Pons (tissue), 1 donor: ENCODE measurements around the gene POLR3GL.
"Not testable (repeated sequence)": the region's sequence is repeated elsewhere in the genome, so short reads cannot be mapped to it uniquely, and the experiment has no call there.

ENCODE experiments used
- DNase-seq: peaks from one replicate; pipeline ENCODE4 v3.0.0-alpha.2; 2016; ENCODE audit warnings: low spot score

Gene POLR3GL, protein sequence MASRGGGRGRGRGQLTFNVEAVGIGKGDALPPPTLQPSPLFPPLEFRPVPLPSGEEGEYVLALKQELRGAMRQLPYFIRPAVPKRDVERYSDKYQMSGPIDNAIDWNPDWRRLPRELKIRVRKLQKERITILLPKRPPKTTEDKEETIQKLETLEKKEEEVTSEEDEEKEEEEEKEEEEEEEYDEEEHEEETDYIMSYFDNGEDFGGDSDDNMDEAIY

GRCh38 chr1:145964328-145965118, at the start of gene POLR3GL, which contains the start of gene ANKRD34A:
Gene POLR3GL, plus strand, starts transcription at chr1:145964690. Its CDS starts 10,176 bp downstream, at chr1:145974866.
Gene ANKRD34A, minus strand, starts transcription at chr1:145964575. Its CDS starts 2,816 bp downstream, at chr1:145961759.
- peak; percentile 99 for DNase-seq

DNA sequence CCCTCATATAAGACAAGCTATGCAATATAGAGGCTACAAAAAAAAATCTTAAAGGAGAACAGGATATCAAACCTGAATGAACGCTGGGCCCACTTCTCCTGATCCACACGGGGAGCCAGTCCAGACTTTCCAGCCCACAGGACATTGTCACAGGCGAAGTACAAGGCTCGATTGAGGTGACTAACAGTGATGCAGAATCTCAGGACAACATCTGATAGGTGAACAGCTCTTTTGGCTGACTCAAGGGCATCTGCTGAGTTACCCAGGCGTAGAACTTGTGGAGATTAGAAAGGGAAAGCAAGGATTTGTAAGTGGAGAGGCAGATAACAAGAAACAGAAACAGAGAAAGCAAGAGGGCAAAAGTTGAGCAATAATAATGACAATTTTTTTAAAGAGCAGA, 47.7 kb upstream of the POLR3GL start:
- no peak for DNase-seq

- DNase-seq, result no peak
Observed at GRCh38 chr1:145917595-145917994, 46.9 kb upstream of the POLR3GL start.

GRCh38 chr1:145918144-145918991, 46.1 kb upstream of the POLR3GL start, which contains the start of gene PEX11B:
Gene PEX11B, minus strand, starts transcription at chr1:145918717. Its CDS starts 29 bp downstream, at chr1:145918688.
- peak; percentile 91 for DNase-seq

- peak; percentile 38 for DNase-seq
Observed at GRCh38 chr1:145918992-145919939, 45.2 kb upstream of the POLR3GL start.

DNA sequence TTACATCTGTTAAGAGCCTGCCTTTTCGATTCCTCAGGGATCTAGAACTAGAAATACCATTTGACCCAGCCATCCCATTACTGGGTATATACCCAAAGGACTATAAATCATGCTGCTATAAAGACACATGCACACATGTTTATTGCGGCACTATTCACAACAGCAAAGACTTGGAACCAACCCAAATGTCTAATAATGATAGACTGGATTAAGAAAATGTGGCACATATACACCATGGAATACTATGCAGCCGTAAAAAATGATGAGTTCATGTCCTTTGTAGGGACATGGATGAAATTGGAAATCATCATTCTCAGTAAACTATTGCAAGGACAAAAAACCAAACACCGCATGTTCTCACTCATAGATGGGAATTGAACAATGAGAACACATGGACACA, 44.2 kb upstream of the POLR3GL start:
- DNase-seq, result not testable (repeated sequence)

DNA sequence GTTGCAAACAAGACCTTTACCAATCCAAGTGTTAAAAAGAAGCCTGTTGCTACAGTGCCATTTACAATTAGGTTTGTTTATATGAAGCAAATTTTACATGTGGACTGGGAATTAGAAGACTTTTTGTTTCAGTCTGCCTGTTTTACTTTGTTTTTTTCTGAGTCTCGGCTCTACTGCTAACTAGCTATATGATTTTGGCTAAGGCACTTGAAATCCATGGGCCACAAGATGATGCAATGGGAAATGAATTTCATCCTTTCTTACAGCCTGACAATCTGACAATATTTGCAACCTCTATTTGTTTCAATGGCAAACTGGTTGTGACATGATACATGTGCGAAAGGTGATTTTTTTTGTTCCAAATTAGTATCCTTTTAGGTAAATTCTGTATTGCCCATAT, 42.2 kb upstream of the POLR3GL start:
- DNase-seq, result no peak

DNA sequence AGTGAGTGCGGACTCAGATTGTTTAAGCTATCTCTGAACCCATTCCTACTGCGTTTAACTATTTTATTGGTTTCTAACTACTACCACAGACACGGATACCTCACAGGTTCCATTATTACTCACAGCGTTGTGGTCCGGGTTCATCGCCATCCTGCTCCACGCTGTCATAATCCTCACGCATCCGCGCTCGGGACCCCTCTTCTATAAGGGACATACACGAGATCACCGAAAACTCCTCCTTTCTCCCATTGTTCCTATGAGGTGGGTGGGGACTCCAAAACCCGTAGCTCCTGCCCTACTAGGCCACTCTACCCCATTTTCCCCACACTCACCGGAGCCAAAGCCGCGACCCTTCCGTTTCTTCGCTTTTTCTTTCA, 37.8 kb upstream of the POLR3GL start:
- DNase-seq, result no peak

DNA sequence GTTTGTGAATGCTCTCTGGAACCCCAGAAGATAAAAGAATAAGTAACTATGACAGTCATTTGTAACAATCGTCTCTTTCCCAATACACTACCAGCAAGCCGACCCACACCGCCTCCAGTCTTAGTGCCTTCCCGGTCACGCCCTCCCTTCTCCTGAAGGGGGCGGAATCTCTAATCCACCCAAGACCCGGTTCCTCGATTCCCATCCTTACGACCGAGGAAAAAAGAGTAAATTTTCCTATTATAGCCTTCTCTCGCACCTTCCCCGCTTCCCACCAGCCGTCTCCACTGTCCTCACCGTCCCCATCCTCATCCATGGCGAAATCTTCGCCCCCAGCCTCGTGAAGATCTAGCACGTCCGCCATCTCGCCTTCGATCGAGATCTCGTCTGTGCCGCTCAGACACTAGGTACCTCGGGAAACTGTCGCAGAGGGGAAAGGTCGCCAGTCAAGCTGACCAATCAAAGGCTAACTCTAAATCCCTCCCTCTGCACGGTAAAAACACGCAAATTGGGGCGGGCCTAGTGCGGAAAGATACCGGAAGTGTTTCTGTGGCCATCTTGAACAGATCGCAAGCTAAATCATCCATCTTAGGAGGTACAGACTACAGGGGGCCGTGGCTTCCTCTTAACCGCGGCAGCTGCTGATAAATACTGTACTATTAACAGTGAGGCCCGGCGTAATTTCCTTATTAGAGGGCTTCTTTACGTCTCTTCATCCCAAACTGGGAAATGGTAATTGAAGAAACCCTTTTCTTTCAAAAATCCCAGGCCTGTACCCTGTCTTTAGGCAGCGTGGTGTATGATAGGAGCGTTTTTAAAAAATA, 37.2 kb upstream of the POLR3GL start, which contains the start of gene RBM8A:
TSS of gene RBM8A (minus strand) at position 422 of the 824 bp plus-strand sequence. CDS start at position 364, 58 bp downstream.
- peak; percentile 99 for DNase-seq

GRCh38 chr1:145927916-145928643, 36.4 kb upstream of the POLR3GL start:
- DNase-seq, result no peak

GRCh38 chr1:145932522-145933009, 31.9 kb upstream of the POLR3GL start:
- DNase-seq, result not testable (repeated sequence)

DNA sequence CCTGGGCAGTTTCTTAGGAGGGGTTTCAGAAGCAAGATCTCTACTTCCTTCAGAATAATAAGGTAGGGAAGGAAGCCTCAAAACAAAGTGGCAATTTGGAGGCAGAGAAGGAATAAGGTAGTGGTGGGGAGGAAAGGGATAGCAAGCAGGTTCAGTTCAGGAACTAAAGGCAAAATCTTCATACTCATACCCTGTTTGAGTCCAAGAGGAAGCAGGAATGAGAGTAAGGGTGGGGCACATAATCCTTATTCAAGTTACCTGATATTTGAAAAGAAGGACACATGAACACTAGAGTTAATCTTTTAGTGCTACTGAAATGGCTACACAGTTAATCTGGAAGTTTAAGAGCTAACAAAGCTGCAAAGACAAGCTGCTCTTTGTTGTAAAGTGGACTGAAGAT, 28.8 kb upstream of the POLR3GL start:
- no peak for DNase-seq

DNA sequence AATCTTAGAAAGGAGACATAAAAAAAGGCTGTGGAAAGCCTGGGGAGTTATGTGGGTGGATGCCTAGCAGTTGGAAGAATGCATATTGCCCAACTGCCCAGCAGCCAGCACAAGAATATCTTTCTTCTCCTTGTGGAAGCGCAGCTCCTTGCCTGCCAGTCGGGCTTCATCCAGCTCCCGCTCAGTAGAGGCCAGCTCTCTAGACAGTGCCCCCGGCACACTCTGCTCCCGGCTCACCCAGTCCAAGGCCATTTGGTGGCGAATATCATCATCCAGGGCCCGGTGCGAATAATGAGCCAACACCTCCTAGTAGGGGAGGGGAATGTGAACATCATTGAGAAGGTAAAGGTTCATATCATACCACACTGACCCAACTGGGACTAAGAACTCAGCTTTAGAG, 28.2 kb upstream of the POLR3GL start:
- no peak for DNase-seq

DNA sequence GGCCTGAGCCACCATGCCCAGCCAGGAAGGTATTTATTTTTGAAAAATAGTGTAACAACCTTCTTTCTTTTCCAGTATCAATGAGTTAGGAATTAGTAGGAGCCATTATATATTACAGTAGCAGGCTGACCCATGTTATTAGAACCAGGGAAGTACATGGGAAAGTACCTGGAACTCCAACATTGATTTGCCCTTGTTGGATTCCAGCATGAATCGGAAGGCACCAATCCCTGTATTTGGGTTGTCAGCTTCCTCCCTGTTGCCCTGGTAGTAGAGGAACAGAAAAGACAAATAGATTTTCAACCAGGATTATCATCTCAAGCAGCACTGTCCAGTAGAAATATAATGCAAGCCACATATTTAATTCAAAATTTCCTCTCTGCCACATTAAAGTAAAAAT, 27.1 kb upstream of the POLR3GL start:
- no peak for DNase-seq

- DNase-seq, result no peak
Observed at GRCh38 chr1:145942405-145942804, 22.1 kb upstream of the POLR3GL start.

DNA sequence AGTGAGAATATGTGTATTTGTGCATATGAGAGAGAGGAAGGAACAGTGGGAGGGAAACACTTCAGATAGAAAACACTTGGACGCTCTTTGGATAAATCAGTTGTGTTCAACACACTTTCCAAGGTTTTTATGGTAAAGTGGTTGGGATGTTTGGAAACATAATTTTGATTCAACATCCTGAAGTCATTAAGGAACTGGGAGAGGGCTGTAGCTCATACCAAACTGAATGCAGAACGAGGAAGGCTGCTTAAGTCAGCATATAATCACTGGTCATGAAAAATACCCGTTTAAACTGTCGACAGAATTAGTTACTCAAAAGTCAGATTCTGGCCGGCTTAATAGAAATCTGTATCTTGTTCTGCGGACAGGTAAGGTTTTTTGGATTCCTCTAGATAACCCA, 21.6 kb upstream of the POLR3GL start:
- no peak for DNase-seq

- DNase-seq, result no peak
Observed at GRCh38 chr1:145944532-145944931, 20.0 kb upstream of the POLR3GL start.

DNA sequence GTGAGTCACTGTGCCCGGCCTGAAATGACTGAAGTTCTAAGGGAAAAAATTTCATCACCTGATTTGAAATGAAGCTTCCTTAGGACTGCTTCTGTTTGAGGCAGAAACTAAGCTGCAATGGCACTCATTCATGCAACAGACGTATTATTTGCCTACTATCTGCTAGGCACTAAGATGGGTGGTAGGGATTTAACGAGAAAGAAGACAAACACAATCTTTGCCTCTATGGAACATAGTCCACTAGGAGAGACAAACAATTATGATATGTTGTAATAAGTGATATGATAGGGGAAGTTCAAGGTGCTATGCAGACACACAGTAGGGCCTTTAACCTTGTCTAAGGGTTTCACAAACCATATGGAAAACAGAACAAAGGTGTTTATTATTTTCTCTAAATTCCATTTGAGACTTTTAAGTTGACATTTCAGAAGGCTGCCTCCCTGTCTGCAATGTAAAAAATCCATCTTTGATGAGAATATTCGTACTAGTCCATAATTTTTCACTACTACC, 18.0 kb upstream of the POLR3GL start:
- no peak for DNase-seq

DNA sequence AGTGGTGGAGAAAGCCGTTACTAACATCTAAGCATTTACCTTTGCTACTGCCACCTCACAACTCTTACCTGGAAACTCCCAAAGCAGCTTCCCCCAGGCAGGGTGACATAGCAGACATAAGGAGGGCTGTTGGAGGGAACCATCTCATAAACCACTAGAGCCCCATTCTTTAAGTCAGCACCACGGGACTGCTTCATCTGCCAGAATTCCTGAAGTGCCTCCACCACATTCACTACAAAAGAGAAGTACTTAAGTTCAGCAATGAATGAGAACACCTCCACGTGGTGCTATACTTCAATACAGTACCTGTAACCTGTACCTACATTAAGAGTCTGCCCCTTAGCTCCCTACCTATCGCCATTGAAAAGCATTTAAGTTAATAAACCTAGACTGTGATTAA, 16.9 kb upstream of the POLR3GL start:
- DNase-seq, result no peak
